GM18517 (cell line): ENCODE data around the gene AGMO.
"Not testable (repeated sequence)": the region's sequence is repeated elsewhere in the genome, so short reads cannot be mapped to it uniquely, and the experiment has no call there.

Experiments
- ATAC-seq: cut with Tn5 transposase; IDR thresholded peaks from one replicate; pipeline ENCODE4 v1.9.1; 2021; ENCODE audit warnings: mild to moderate bottlenecking, moderate library complexity; ENCODE audit not compliant: unreplicated experiment

The AGMO gene

DNA sequence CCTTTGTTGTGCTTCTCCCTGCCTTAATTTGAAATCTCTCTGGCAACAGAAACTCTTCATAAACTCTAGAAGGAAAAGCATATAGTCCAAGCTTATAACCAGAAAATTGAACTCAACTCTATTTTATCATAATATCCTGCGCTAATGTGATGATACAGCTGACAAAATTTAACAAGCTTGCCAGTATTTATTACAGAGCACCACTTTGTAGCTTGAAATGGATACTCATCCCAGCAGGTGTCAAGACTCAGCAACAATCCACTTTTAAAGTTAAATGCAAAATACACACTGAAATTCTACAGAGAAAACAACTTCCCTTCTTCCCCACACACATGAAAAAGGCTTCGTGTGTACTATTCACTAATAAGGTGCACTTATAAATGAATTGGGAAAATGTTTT is 228.9 kb downstream of the AGMO start:
- no peak for ATAC-seq

DNA sequence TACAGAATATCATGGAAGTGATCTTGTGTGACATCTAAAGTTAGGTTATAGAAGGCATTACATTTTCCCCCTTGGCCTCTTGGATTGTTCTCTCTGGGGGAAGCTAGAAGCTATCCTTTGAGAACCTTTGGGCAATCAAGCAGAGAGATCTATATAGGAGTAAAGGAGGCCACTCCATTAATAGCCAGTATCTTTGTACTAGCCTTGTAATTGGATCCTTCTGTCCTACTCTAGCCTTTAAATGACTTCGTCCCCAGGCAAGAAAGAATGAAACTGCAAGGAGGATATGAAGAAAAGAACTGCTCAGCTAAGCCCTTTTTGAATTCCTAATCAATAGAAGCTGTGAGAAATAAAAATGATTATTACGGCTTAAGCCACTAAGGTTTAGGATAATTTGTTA is 230.9 kb downstream of the AGMO start:
- ATAC-seq = no peak

DNA sequence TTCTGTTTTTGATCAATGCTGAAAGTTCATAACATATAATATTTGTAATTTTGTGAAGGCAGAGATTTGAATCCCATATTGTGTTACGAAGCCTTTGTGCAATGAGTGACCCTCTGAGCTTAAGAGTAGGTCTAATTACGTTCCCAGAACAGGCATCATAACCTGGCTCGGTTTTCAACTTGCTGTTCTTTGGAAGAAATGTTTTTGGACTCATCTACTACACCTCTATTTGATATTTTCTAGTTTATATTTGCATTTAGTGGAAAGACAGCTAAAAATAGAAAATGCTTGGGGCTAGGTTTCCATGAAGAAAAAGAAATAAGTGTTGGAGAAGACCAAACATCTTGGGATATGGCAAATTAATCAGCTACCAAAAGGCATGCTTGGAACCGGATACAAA is 234.8 kb downstream of the AGMO start:
- no peak for ATAC-seq

DNA sequence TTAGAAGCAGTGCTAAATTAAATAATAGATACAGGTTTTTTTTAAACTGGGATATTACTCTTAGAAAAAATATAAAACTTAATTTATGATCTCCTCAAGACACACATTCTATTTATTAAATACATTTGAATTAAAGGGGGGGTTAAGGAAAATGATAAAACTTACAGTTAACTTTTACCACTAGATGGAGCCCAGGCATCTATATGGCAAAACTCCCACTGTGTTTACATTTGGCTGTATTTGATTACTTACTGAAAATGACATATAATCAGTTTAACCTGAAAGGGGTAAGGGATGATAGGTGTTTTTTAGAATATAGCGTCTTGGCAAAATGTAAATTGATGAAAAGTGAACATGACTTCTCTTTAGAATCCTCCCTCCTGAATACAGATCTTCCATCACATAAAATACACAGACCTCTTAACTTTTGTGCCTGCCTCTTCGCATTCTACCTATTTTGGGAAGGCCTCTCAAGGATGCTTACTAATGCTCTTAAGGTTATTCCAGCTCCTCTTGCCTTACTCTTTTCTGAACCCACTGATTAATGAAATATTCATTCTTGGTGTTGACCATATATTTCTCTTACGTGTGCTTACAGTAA is 235.7 kb downstream of the AGMO start:
- no peak for ATAC-seq

DNA sequence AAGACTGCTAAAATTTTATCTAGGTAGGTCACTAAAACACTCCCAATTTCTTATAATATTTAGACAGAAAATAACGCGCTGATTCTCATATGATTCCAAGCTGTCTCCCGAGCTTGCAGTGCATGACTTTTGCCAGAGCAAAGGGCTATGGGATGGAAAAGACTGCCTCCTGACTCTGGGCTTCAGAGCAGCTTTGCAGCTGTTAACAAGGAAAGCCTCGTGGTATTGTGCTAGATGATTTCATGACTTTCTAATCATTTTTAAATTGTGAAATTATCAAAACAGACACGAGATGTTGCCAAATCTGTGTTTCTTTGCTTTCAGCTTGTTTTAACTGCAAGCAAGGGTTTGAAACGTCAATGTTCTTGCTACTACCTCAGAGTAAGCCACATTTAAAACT is 238.3 kb downstream of the AGMO start:
- no peak for ATAC-seq

DNA sequence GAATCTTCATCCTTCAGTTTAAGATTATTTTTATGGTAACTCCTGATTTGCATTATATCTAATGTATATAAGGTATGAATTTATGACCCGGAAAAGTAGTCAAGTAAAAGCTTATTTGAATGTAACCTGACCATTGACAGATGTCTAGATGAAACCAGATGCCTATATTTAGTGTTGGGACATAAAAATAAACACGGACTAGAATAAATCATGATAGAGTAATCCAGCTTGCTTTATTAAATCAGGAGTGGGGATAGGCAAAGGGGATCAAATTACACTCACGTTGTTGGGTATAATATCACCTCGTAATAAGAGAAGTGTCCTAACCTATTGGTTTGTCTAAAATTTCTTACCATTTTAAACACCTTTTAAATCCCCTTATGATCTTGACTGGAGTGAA is 244.6 kb downstream of the AGMO start:
- ATAC-seq = no peak

DNA sequence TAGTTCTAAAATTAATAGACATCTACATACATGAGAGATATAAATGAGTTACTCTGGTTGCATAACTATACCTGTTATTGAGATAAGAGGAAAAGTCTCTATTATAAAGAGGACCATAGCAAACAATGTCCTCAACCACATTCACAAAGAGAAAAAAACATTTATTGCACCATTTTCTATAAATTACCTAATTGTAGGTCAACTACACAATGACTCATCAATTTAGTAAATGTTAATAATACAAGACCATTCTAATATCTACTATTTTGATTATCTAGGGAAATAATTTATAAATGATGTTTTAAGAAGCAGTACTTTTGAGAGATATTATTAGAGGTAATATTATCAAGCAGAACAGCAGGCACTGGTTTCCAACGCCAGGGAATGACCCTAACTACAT is 246.1 kb downstream of the AGMO start:
- ATAC-seq = no peak

DNA sequence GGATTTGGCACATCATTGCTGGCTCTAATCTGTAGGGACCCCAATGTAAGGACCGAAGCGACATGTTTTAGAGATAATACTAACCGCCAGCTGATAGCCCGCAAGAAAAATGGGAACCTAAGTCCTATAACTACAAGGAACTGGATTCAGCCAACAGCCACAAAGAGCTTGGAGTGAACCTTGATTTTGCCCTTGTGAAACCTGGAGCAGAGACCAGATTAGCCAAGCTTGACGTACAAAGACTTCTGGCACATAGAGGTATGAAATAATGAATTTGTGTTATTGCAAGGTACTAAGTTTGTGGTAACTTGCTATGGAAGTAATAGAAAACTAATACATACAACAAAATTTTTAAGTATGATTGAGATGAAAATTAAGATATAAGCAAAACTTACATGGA is 246.9 kb downstream of the AGMO start:
- ATAC-seq = no peak

DNA sequence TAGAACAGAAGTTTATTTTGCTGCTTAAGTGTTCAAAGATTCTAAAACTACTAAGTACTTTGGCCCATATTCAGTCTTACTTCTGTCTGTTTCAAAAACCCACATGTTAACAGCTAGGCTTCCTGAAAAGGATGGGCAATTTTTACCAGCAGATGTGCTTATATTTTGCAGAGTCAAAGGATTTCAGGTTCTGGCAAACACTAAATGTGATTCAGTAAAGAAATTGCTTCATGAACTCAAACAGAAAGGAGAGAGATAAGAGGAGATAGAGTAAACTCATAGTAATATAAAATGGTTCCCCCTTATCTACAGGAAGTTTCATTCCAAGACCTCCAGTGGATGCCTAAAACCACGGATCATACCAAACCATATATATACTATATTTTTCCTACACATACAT is 248.5 kb downstream of the AGMO start:
- ATAC-seq = no peak

DNA sequence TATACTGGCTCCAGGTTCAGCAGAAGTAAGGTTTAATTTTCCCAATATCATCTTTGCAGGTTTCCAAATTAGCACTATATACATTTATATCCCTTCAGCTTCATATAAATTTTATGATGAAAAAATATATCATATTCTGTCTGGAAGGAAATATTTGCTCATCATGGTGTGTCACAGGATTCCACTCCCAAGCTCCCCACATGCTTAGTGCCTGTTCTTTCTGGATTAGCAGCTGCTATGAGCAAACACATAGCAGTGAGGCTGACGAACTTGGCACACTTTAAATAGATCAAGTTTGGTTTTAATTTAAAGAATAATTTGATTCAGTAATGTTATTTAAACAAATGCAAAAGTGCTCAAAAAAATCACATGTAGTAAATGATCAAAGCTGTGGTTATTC is 251.9 kb downstream of the AGMO start:
- ATAC-seq = no peak

DNA sequence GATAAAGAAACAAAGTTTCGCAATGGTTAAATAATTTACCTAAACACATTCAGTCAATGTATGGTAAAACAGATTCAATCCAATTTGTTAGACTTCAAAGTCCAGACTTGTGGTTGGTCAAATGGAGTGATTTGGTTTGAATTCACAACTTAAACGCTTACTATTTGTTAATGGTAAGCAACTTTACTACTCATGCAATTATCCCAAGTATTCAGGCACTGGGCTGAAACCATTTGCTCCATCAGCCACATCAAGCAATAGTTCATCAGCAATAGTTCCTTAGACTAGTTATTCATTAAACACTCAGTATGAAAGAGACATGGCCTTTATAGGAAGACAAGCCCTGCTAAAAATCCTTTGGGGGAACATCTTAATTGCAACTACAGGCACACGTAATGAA is 253.0 kb downstream of the AGMO start:
- no peak for ATAC-seq

DNA sequence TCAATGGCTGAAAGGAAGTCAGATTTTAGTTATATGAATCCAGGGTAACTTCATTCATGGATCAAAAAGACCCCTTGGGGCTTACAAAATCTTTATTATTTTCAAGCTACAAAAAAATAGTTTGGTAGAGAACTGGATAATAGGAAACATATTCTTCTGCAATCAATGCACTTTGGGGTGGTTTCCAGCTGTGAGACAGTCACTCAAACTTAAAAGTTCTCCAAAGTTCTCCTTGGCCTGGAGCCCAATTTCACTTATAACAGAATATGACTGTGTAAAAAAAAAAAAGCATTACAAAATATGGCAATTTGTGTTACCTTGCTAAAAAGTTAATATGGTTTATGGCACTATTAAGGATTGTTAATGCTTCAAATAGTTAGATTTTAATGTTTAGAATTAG is 255.5 kb downstream of the AGMO start:
- no peak for ATAC-seq

DNA sequence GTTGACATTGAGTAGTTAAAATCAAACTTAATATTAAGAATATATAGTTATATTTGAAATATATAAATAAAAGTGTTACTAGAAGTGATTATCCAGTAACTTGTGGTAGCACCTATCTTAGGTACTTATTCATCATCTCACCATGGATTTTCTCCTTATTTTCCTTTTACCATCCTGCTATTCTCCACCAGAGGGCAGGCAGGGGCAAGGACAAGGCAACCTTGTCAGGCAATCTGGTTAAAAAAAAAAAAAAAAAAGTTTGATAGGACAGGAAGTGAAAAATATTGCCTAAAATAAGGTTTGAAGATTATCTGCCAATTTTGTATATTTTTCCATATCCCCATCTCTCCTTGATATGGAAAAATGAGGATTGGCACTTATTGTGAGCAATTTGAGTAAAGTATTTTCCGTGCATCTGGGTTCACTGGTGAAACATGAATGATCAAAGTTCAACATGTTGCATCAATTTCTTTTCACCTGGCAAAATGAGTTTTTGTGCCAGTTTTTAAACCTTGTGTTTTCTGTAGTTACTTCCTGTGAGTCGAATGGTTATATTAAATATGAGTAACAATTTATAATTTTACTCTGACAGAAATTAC is 256.7 kb downstream of the AGMO start:
- peak; percentile 55 for ATAC-seq

DNA sequence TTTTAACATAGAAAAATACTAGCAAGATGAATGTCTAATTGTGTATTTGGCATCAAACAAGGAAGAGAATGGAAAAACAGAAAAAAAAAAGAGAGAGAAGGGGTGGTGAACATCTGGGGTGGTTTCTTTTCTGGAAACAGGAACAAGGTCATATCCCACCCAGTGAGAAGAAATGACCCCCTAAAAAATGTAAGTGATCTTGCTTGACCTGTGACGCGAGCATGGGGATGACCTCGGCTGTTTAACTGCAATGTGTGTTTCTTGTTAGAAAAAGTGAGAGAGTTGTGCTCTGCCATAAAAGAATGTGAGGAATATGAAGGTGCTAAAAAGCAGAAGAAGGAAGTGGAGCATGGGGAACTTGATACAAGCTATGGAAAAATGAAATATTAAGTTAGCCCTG is 258.5 kb downstream of the AGMO start:
- no peak for ATAC-seq

DNA sequence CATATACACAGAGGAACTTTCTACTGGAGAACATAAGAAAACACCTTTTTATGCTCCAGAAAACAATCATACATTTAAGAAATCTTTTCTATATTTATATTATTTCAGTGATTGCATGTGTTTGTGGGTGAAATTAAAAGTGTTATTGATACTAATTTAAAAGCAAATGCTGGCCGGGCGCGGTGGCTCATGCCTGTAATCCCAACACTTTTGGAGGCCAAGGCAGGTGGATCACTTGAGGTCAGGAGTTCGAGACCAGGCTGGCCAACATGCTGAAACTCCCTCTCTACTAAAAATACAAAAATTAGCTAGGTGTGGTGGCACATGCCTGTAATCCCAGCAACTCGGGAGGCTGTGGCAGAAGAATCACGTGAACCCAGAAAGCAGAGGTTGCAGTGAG is 260.8 kb downstream of the AGMO start:
- not testable (repeated sequence) for ATAC-seq

DNA sequence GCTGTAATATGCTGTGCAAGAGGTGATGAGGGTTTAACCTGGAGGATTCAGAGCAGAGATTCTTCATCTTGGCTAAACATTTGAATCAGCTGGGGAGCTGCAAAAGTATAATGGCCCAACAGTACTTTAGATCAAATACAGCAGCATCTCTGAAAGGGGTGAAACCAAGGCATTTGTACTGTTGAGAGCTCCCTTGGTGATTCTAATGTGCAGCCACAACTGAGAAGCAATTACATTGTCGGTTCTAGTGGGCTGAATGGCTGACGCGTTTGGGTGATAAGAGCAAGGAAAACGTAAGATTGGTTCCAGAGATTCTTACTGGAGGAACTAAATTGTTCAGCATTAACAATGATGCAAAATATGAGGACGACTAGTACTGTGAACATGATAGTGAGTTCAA is 269.7 kb downstream of the AGMO start:
- ATAC-seq = no peak

DNA sequence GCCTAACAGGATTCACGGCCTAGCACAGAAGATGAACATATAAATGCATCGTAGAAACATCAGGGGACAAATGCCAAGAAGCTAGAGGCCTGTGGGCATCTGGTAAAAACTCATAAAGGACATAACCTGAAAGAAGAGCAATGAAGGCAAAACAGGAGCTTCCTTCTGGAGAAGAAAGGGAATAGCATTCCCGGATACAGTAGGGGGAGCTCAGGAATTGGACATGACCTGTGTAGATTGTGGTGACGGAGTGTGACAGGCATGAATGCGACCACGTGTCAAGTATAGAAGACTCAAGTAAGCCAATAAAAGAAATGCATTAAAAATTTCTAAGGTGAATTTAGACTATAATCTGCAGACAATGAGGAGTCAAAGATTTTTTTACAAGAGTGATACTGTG is 270.1 kb downstream of the AGMO start:
- ATAC-seq = no peak

DNA sequence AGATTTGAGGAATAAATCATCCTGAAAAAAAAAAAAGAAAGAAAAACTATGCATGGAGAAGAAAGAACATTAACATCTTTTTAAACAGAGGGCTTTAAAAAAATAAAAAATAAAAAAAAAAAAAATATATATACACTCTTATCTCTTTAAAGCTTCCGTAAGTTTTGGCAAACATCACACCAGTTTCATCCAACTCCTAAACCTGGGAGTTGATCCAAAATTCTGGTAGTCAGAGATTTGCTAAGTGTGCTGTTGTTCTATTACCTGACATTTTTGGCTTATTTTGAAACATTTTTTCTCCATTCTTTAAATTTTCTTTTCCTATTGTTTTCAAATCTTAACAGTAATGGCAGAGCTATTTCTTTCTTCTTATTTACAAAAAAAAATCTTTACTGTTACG is 273.1 kb downstream of the AGMO start:
- no peak for ATAC-seq

DNA sequence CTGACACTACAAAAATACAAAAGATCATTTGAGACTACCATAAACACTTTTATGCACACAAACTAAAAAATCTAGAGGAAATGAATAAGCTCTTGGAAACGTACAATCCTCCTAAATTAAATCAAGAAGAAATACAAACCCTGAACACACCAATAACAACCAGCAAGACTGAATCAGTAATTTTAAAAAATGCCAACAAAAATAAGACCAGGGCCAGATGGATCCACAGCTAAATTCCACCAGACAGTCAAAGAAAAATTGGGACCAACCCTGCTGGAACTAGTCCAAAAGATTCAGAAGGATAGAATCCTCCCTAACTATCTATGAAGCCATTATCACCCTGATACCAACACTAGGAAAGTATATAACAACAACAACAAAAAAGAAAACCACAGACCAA is 277.4 kb downstream of the AGMO start:
- ATAC-seq = no peak

DNA sequence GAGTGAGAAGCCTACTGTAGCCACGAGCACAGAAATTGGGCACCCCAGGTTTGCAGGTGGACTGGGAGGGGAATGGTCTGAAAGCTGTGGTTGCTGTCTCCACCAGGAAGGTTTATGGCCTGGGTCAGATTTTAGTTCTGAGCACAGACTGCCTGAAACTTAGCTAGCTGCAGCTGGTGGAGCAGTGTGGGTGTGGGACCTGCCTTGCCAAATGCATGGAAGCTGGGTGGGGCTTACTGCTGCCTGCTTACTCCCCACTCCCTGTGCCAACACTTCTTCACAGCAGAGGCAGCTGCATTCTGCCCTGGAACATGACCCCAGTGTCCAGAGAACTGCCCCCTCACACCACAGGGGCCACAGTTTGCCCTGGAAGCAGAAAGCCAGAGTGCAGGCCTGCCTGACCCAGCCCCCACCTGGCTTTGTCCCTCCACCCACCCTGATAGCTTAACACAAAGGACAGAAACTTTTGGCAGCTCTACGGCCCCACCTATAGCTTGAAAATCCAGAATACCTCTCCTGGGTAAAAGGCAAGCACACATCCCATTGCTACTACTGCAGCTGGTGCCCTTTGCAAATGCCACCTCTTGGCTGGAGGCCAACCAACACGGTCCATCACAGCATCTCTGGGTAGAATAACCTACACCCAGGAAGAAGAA is 281.6 kb downstream of the AGMO start:
- ATAC-seq = no peak

DNA sequence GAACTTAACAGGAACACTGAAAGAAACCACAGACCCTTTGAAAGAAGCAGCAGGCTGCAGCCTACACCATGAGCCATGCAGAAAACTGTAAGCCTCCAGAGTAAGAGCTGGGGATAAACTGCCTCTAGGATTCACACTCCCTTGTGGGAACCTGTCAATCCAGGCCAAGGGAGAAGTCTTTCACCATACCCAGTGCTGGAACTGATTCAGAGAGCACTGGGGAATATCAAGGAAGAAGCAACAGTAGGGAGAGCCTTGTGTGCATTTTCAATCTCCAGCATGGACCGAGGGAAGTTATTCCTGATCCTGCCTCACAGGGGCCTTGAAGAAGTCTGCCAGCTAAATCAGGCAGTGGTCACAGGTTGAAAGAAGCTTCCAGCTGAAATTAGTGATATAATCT is 282.2 kb downstream of the AGMO start:
- no peak for ATAC-seq

DNA sequence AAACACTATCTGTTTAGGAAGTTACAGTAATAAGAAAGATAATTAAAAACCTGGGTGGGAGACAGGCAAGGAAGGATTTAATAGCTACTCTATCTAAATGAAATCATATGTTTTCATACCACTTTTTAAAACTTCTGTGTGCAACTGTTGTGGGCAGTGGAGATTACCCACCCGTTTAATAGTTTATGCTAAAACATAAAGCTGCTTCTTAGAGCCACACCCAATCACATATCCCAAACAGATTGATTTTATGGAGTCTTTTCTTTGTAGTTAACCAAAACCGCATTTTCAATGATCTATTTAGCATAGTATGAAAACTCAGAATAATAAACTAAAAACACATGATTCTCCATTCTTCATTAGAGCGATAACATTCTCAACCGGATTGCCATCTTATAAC is 304.1 kb downstream of the AGMO start:
- no peak for ATAC-seq

DNA sequence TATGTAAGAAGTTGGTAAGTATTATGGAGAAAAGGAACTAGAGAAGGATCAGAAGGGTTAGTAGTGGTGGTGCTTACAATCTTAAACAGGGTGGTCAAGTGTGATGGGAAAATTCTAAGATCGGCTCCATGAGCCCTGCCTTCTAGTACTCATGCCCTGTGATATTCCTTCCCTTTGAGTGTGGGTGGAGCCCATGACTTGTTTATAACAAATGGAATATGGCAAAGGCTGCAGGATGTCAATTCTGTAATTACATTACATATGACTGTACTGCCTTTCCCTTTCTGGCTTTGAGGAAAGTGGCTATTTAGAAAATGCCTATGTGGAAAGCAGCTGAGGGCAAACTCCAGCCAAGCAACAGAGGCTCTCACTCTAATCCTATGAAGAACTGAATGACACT is 309.6 kb downstream of the AGMO start:
- ATAC-seq = no peak
